GM21576 (cell line): ENCODE data around the gene DNASE2.
"Not testable (repeated sequence)": the region's sequence is repeated elsewhere in the genome, so short reads cannot be mapped to it uniquely, and the experiment has no call there.

ENCODE experiments used
- ATAC-seq: cut with Tn5 transposase; IDR thresholded peaks from one replicate; pipeline ENCODE4 v1.9.1; 2021; ENCODE audit warnings: mild to moderate bottlenecking, moderate library complexity; ENCODE audit not compliant: unreplicated experiment

DNASE2 gene

DNA sequence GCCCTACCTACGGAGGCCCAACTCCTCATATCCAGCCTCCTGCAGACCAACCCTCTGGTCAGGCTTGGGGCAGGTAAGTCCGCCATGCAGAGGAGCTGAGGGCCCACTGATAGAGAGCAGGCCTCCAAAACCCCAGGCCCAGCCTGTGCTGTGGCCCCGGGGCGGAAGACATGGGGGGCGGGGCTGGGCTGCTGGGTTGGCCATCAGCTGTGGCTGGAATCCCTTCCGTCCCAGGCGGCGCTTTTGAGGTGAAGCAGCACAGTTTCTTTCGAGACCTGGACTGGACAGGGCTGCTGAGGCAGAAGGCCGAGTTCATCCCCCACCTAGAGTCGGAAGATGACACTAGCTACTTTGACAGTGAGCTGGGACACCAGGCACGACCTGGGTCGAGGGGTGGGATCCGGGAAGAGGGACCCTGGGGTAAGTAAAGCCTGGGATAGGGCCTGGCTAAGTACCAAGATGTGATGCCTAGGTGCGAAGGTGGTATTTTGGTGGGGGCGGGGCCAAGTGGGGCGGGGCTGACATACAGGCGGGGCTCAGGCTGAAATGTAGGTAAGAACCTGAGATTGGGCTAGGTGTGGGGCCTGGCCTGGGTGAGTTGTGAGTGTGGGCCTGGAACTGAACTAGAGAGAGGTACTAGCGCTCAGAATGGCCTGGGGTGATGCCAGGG is 15.4 kb downstream of the DNASE2 start:
- no peak for ATAC-seq

DNA sequence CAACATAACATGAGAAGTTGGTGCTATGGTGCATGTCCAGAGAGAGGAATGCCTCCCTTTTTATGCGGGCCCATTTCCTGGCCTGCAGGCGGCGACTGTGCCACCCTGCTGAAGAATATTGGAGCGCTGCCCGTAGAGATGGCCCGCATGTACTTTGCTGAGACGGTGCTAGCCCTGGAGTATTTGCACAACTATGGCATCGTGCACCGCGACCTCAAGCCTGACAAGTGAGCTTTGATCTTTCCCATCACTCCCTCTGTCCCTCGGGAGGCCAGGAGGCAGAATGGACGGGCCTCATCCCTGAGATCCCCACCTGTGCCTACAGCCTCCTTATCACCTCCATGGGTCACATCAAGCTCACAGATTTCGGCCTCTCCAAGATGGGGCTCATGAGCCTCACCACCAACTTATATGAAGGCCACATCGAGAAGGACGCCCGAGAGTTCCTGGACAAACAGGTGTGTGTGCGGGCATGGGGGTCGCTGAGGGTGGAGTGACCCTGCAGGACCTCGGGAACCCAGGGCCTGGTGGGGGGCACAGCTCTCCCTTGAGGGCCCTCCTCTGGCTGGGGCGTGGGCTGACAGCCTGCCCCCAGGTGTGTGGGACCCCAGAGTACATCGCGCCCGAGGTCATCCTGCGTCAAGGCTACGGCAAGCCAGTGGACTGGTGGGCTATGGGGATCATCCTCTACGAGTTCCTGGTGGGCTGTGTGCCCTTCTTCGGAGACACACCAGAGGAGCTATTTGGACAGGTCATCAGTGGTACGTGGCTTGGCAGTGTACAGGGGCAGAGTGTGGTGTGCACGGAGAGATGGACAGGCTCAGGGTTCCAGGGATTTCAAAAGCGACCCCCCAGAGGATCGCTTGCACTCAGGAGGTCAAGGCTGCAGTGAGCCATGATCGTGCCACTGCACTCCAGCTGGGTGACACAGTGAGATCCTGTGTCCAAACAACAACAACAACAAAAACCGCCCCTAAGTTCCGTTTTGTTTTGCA is 16.2 kb downstream of the DNASE2 start:
- ATAC-seq = no peak

DNA sequence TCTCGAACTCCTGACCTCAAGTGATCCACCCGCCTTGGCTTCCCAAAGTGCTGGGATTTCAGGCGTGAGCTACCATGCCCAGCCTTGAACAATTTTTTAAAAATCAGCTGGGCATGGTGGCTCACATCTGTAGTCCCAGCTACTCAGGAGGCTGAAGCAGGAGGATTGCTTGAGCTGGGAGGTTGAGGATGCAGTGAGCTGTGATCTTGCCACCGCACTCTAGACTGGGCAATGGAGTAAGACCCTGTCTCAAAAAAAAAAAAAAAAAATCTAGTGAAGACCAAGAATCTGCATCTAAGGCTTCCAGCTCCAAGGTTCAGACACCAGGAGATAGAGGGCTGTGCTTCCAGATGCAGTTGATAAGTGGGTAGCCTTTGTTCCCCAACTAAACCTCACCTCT is 17.1 kb downstream of the DNASE2 start:
- ATAC-seq = no peak

DNA sequence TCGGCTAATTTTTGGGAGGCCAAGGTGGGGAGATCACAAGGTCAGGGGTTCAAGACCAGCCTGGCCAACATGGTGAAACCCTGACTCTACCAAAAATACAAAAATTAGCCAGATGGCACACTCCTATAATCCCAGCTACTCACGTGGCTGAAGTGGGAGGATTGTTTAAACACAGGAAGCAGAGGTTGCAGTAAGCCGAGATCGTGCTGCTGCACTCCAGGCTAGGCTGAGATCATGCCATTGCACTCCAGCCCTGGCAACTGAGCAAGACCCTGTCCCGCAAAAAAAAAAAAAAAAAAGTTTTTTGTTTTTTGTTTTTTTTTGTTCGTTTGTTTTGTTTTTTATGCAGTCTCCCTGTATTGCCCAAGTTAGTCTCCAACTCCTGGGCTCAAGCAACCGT is 21.7 kb downstream of the DNASE2 start:
- no peak for ATAC-seq

DNA sequence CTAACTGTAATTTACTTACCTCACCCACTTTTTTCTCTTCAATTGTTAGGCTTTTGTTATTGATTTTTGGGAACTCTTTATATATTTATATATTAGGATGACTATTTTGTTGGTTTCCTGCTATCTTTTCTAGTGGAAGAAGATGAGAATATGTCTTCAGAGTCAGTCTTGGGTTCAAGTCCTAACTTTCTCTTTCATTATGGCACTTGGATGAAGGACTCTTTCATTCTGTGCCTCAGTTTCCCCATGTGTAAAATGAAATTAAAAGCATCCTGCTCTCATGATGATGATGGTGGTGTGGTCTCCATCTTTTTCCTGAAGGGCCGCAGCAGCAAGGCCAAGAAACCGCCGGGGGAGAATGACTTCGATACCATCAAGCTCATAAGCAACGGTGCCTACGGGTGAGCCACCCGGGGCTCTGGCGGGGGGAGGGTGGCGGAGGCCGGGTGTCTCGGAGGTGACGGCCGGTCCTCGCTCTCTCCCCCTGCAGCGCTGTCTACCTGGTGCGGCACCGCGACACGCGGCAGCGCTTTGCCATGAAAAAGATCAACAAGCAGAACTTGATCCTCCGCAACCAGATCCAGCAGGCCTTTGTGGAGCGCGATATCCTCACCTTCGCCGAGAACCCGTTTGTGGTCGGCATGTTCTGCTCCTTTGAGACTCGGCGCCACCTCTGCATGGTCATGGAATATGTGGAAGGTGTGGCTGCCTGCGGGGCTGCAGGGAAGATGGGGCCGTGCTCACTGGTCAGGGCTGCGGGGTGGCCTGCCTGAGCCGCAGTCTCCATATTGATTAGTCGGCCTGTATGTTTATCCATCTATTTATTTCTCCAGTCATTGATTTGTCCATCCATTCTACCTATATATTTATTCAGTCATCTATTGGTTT is 23.0 kb downstream of the DNASE2 start:
- ATAC-seq = no peak

DNA sequence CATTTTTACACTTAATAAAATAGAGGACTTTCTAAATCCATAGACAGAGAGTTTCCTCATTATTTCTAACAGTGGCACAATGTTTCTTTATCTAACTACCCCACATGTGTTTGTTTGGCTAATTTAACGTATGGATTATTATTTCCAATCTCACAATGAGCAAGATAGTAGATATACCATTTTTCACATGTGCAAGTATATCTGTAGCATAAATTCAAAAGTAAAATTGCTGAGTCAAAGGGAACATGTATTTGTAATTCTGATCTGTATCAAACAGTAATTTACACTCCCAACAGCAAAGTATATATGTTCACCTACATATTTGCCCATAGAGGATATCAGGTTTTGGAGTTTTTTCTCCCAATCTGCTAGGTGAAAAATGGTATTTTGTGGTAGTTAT is 24.6 kb downstream of the DNASE2 start:
- no peak for ATAC-seq

DNA sequence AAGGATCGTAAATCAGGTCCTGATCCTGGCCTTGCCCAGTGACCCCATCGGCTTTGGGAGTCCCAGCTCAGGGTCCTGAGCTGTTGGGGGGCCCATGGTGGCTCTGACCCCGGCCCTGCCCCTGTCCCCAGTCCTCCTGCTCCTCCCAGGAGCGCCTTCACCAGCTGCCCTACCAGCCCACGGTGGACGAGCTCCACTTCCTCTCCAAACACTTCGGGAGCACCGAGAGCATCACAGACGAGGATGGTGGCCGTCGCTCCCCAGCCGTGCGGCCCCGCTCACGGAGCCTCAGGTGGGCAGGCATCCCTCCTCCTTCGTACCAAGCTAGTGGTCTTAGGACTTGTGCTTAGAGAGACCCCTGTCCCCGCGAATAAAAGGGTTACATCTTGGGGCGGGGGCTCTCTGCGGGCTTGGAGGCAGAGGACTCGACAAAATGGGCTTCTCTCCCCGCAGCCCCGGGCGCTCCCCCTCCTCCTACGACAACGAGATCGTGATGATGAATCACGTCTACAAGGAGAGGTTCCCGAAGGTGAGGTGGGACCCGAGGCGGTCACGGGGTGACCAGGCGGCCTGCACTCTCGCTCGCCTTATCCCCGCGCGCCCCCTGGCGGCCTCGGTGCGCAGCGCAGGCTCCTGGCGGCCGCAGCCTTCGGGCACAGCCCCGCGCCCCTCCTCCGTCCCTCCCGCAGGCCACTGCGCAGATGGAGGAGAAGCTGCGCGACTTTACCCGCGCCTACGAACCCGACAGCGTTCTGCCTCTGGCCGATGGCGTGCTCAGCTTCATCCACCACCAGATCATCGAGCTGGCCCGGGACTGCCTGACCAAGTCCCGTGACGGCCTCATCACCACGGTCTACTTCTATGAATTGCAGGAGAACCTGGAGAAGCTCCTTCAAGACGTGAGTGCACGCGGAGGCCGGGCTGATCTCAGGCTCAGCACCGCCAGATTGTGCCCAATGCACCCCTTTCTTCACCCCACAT is 33.8 kb downstream of the DNASE2 start:
- ATAC-seq = peak; percentile 58

DNA sequence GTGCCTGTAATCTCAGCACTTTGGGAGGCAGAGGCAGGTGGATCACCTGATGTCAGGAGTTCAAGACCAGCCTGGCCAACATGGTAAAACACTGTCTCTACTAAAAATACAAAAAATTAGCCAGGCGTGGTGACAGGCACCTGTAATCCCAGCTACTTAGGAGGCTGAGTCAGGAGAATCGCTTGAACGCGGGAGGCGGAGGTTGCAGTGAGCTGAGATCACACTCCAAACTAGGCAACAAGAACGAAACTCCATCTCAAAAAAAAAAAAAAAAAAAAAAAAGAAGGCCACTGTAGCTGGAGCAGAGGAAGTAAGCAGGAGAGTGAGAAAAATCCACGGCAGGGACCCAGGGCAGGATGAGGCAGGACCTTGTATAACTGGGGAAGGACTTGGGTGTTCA is 34.6 kb downstream of the DNASE2 start:
- not testable (repeated sequence) for ATAC-seq

DNA sequence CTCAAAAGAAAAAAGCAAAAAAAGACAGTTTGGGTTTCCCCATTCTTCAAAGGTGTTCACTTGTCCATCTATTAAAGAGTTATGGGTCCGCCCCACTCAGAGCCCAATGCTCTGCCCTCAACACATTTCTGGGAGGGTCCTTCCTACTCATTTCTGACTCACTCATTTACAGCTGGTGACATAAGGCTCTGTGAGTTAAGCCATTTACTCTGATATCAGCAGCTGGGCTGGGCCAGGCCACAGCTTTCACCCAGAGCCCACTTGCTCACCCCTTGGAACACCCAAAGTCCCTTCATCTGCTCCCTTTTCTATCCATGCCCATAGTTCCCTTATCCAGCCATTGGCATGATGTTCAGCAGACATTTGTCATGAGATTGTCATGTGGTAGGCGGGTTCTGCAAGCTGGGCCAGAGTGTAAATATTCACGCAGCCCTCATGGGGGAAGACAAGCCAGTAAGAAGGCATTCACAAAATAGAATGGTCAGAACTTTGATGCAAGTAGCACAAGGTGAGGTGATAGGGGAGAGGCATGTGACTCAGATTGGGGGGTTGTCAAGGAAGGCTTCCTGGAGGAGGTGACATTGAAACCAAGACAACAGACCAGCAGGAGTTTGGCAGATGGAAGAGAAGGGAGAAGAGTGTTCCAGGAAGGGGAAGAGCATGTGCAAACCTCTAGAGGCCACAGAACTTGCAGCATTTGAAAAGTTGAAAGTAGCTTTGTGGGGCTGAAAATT is 37.1 kb downstream of the DNASE2 start:
- no peak for ATAC-seq

DNA sequence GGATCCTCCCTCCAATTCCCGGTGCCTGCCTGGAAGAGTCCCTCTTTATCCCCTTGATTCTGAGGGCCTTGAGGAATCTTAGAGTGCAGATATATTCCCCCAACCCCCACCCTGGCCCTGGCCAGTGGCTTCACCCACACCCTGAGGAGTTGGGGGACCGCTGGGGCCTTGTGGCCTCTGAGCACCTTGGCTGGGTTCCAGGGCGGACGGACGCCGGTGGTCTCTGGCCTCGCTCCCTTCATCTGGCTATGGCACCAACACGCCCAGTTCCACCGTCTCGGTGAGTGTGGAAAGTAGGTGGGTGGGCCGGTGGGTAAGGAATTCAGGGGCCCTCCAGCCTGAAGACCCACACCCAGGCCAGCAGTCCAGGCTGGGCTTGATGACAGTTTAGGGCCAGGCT is 37.9 kb downstream of the DNASE2 start:
- ATAC-seq = no peak

DNA sequence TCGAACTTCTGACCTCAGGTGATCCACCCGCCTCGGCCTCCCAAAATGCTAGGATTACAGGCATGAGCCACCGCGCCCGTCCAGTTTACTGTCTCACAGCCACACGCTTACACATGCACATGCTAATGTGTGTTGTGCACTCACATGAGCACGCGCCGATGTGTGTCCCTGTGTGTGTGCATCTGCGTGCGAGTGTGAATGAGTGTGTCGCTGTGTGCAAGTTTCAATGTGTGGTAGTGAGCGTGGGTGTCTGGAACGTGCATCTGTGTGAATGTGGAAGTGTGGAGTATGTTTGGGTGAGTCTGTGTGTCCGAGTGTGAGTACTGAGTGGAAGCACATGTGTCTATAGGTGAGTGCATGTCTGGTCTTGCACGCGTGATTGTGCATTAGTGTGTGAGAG is 38.7 kb downstream of the DNASE2 start:
- ATAC-seq = no peak

DNA sequence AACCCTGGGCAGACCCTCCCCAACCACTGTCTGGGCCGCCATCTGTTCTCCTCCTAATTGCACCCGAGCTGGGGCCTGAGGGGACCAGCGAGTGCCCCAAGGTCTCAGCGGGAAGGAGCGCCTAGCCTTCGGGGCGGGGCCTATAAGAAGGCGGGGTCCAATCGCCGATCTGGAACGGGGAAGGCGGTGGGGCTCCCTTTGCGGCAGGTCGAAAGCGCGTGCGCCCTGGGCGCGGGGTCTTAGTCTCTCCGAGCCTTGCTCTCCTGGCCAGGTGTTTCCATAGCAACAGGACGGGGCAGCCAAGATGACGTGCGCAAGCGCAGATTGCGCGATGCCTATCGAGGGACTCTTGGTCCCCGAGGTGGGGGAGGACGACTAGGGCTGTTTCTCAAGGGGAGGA is 40.2 kb downstream of the DNASE2 start:
- no peak for ATAC-seq

DNA sequence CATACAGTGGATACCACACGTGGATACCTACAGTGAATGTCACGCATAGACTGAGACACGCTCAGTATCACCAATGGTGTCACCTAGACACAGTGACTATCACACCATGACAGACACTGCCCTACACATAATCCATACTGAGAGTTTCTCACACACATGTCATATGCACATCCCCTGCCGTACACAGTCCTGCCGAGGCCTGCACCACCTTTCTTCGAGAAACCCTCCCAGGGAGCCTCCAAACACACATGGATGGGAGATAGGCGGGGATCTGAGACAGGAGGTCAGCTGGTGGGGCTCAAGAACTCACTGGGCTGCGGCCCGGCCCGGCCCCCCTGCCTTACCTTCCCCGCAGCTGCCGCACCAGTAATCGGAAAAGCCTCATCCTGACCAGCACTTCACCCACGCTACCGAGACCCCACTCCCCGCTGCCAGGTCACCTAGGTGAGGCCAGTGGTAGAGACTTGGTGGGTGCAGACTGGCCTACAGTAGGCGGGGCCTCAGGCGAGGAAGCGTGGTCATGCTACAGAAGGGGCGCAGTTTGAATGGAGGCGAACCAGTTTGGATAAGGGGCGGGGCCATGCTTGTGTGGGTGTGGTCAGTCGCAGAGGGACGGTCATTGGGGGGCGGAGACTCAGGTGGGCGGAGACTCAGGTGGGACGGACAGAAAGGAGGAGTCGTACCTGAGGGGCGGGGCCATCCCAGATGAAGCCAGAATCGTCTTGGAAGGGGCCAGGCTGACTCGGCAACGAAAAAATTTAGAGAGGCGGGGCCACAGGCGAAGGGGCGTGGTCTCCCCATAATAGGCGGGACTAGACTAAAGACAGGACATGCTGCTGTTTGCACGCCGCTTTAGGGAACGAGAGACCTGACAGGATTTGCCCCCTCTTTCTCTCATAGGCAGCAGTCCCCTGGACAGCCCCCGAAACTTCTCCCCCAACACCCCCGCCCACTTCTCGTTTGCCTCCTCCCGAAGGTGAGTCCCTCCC is 40.9 kb downstream of the DNASE2 start:
- no peak for ATAC-seq

DNA sequence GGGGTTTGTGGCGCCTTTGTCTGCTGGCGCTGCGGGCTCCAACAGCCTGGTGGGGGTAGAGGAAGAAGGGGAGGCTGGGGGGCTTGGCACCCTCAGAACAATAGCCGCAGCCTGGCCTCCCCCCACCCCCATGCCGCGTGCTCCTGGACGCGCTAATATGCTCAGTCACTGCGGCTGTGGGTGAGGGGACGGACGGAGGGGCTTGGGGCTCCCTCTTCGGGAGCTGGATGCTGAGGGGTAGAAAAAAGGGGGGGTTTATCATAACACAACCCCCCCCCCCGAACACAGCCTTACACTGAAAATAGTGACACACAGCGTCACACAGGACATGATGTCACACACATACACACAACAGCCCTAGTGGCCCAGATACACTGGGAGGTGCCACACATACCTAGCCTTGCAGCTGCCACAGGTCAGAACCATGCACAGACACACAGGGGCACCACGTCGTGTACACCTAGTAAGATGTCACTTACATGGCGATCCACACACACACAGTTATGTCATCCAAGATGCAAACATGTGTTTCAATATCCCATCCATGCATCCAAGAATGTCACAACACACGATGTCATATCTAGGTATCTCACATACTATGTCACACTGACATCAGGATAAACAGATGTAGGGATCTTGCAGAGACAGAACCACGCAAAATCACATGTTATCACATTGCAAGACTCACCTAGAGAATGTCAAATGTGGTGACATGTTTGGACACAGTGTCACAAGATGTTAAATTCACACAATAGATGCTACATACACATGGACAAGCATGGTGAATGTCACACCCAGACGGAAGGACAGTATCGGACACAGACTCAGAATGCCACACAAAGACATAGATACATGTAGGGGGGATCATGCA is 42.1 kb downstream of the DNASE2 start:
- ATAC-seq = no peak

DNA sequence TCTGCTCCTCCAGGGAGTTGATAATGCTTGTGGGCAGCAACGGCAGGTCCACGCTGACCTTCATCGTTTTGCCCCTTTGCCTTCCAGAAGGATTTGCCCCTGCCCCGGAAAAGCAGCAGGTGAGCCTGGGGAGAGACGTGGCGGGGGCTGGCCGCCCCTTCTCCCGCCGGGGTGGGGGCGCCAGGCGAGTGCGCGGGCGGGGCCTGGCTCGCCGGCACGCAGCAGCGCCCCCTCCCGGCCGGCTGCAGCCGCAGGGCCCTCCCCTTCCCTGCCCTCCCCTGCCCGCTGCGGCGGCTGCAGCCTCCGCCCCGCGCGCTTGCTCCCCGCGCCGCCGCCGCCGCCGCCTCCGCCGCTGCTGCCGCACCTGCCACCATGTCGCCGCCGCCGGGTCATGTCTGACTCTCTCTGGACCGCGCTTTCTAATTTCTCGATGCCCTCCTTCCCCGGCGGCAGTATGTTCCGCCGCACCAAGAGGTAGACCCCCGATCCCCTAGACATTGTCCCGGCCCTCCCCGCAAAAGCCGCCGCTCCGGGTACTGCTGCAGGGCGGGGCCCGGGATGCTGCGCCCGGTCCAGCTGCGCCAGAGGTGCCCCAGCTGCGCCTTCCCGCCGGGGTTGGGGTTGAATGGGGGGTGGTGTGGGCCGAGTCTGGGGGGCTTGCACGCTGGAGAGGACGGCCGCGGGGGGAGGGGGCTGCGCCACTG is 42.9 kb downstream of the DNASE2 start, which contains the start of gene MAST1:
Gene MAST1 (plus strand): TSS at position 334 of the 704 bp plus-strand sequence. CDS start 58 bp downstream, at position 392.
- no peak for ATAC-seq

DNA sequence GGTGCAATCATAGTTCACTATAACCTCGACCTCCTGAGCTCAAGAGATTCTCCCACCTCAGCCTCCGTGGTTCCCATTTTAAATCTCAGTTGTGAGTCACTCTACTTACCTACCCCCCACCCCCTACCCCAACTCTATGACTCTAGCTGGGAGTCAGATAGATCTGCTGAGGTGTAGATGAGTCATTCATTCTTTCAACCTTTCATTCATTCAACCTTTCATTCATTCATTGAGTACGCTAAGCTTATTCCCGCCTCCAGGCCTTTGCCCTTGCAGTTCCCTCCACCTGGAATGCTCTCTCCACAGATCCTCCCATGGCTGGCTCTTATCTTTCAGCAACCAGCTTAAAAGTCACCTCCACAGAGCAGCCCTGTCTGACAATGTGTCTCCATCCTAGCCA is 44.0 kb downstream of the DNASE2 start:
- no peak for ATAC-seq

DNA sequence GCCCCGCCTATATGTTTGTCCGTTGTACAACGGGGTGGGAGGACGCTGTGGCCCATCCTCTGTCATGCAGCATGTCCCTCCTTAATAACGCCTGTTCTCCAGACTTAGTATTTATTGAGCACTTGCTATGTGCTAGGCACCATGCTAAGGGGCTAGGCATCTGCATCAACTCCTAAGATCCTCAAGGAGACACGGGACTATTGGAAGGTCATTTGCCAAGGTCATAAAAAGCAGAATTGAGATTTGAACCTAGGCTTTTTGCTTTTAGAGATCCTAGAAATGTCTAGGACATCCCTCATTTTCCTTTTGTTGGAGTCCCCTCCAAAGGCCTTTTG is 44.8 kb downstream of the DNASE2 start:
- no peak for ATAC-seq
